Activated T-cell treated with anti-CD3 and anti-CD28 coated beads for 1 hour (primary cell): ENCODE results near the gene PIAS1.
"Not testable (repeated sequence)": the region's sequence is repeated elsewhere in the genome, so short reads cannot be mapped to it uniquely, and the experiment has no call there.

Experiments used
- DNase-seq: peaks from one replicate; pipeline ENCODE4 v3.0.0-alpha.2; 2020; ENCODE audit warnings: low read depth

The PIAS1 gene

DNA sequence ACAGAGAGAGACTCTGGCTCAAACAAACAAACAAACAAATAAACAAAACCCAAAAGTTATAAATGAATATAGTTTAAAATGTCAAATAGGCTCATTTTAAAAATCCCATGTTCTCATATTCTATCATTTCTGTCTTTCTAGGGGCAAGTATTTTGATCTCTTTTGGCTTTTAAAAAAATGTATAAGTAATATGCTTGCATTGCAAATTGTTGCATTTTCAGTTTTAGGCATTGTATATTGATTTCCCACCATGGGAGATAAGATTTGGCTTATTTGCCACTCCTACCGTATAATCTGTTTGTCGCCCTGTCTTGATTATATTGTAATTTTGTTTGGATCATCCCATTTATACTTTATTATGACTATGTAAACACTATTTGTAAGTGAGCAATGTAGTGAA, 70.6 kb downstream of the PIAS1 start:
- no peak for DNase-seq

DNA sequence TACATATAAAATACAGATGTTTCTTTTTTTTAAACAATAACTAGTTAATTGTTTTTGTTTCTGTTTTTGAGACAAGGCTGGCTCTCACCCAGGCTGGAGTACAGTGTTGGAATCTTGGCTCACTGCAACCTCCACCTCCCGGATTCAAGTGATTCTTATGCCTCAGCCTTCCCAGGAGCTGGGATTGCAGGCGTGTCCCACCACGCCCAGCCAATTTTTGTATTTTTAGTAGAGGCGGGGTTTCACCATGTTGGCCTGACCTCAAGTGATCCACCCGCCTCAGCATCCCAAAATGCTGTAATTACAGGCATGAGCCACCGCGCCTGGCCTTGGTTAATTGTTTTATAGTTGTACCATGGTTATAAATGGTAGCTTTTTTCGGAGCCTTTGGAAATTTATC, 72.3 kb downstream of the PIAS1 start:
- no peak for DNase-seq

DNA sequence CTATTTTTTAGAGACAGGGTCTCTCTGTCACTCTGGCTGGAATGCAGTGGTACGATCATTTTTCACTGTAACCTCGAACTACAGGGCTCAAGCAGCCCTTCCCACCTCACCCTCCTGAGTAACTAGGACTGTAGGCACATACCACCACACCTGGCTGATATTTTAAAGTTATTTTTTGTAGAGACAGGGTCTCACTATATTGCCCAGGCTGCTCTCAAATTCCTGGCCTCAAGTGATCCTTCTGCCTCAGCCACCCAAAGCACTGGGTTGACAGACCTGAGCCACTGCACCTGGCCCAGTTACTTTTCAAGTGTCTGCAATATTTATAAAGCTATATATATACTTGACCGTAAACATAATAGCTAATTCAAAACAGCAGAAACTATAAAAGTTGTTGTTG, 75.0 kb downstream of the PIAS1 start:
- DNase-seq = no peak

DNA sequence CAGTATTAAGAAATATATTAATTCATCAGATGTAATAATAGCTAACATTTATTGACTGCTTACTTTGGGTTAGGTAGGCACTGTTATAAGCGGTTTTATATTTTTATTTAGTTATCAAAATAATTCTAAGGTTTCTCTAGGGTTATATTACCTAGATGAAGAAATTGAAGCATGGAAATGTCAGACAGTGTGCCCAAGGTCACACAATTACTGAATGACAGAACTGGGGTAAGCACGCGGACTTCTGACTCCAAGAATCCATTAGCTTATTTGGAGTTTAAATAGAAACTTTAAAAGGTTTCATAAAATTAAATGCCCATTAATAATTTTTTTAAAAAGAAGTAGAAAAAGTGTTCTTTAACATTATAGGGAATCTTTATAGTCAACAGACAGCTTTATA, 76.7 kb downstream of the PIAS1 start:
- DNase-seq = no peak

DNA sequence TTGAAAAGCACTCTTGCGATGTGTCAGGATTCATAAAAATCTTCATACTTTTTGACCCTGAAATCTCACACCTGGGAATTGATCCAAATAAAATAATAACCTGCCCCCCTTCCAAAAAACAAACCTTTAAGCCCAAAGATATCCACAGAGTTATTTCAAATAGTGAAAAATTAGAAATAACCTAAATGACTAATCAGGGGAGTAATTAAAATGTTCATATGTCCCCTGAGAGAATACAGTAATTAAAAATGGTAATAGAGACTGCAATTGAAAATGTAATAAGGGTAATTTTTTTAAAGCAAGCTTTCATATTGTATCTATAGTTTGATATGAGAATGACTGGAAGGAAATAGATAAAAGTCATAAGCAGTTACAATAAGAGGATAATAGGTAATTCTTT, 83.0 kb downstream of the PIAS1 start:
- no peak for DNase-seq

DNA sequence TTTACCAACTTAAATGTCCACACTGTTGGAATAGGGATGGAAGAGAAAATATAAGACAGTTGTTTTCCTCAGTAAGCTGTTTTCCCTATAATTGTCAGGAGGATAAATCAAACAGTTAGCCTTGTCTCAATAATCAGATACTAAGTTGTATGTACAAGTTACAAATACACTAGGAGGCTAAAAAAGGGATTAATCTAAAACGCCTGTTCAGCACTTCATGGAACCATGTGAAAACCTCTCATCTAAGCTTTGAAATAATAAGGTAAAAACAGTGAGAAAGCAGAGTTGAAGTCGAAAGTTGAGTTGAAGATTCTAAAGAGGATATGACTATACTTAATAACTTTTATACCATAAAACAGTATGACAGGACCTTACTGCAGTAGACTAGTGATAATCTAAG, 89.0 kb downstream of the PIAS1 start:
- no peak for DNase-seq

DNA sequence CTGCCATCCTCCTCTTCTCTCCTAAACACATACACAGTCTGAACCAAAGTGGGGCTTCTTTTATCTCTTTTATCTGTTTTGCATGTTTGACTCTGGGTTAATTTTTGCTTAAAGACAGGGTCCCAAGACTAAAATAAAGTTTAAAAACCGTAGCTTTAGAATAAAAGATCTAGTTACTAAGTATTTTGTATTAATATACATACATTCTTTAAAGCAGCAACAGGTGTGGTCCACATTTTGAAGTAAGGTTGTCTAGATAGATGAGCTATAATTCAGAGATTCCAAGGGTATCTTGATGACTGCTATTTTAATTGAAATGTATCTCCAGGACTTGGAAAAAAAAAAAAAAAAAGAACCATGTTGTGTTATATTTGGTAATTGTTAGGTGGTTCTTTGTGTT, 89.7 kb downstream of the PIAS1 start:
- DNase-seq = no peak

DNA sequence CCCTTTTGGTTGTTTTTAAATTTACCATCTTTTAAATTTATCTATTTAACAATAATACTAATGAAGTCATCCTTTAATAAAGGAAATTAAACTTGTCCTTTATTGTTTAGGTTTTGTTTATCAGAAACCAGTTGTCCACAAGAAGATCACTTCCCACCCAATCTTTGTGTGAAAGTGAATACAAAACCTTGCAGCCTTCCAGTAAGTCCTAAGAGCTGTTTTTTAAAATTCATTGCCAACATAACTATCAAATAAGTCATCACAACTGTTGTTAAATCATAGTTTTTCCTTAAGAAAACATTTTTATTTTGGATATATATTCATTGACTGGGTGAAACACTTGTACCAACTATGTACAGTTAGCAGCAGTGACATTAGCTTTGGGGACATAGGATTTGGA, 91.6 kb downstream of the PIAS1 start:
- DNase-seq = no peak

DNA sequence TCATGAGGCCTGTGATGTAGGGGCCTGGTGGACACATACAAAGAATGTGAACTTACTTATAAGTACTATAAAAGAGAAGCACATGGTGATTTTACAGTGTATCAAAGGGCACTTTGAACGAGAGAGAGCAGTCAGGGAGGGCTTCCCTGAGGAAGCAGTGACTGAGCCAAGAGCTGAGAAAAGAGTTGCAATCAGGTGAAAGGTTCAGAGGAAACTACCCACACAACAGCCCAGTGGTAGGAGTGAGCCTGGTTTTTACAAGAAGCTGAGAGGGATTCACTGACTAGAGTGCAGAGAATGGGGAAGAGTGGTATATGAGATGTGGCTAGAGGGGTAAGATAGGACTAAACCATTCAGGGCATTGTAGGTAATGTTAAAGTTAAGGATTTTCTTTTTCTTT, 93.9 kb downstream of the PIAS1 start:
- no peak for DNase-seq

DNA sequence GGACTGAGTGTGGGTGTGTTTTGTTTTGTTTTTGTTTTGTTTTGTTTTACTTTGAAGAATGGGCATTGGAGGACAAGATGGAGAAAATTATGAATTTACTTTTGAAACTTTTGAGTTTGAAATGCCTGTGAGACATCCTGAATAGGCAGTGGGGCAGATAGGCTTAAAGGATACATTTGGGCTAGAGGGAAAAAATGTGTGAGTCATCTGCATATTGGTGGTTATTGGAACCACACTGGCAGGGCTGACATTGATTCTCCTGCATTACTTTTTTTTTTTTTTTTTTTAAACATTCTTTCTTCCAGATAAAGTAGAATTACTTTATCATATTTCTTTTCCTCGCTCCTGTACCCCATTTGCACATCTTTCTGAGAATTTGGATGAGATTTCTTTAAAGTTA, 94.9 kb downstream of the PIAS1 start:
- no peak for DNase-seq

DNA sequence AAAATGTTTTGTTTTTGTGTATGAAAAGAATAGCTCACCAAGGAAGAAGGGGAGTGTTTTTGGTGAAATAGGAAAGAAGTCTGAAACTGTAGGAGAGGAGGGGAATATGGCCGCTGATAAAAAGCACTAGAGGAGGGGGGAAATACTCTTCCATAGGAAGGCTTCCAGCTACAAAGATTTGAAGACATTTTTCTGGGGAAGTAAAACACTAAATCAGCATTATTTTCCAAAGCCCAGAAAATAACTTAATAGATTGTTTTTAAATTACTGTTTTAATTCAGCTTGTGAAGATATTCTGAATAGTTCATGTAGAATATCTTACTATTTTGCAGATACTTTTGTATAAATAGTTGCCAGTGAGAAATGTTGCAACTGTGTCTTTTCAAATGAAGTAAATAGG, 96.1 kb downstream of the PIAS1 start:
- DNase-seq = no peak

DNA sequence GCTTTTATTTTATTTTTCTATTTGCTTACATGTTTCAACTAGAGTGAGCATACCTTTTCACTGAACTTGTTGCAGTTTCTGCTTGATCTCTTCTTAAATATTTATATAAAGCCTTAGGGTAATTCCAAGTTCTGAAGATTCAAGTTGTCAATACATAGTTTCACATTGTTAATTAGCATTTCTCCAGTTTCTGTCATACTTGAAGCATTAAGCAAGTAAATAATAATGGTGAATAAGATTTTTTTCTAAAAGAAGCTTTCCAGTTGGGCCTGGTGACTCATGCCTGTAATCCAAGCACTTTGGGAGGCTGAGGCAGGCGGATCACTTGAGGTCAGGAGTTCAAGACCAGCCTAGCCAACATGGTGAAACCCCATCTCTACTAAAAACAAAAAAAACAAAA, 97.2 kb downstream of the PIAS1 start:
- DNase-seq = no peak

DNA sequence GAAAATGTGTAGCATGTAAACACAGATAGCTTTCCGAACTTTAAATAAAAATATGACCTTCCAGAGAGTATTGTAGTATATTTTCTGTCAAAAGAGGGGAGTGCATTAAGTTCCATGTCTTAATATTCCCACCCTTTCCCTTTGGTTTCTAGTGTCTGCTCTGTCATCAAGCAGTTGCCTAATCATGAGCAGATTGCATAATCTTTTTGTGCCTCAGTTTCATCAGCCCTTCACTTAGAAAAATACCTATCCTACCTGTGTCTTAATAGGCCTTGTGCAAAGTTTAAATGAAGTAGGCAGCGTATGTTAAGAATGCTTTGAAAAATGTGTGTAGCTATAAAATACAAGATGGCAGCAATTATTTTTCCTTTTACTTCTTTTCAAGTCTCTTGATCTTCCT, 98.2 kb downstream of the PIAS1 start:
- DNase-seq = no peak

DNA sequence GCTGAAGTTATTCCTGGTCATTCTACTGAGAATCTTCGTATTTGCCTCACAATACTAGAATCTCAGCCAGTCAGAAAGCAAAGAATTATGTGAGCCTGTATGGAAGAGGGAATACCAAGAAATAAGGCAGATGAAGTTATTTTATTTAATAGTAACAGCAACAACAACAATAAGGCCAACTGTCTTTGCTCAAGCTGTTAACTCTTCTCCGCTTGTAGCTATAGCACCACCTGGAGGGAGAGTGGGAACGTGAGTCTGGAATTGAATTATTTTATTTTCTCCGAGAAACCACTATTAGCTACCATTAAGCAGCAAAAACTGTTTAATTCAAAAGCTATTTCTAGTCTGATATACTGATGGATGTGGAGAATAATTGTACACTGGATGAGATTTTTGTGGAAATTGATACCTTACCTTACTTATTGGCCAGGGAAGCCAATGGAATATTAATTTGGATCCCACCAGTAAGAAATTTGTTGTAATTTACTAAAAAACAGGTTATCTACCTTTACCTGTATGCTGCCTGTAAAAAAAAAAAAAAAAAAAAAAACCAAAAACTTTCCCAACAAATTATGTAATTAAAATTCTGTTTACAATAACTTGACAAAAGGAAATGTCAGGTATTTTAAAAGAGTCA, 100.9 kb downstream of the PIAS1 start:
- no peak for DNase-seq

DNA sequence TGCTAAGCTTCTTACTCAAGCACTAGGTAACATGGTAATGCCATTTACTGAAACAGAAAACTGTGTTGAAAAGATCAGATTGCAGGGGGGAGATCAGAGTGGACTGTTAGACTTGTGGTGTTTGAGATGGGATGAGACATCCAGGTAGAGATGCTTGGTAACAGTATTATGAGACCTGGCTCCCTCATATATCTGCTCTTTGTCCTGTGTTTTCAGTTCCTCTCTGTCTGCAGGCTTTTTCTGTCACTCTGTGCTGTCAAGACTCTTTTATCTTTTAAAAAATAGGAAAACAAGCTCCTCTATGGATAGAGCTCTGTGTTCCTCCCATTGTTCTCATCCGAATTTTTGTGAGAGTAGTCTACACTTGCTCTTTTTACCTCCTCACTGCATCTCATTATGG, 103.0 kb downstream of the PIAS1 start:
- DNase-seq = no peak

DNA sequence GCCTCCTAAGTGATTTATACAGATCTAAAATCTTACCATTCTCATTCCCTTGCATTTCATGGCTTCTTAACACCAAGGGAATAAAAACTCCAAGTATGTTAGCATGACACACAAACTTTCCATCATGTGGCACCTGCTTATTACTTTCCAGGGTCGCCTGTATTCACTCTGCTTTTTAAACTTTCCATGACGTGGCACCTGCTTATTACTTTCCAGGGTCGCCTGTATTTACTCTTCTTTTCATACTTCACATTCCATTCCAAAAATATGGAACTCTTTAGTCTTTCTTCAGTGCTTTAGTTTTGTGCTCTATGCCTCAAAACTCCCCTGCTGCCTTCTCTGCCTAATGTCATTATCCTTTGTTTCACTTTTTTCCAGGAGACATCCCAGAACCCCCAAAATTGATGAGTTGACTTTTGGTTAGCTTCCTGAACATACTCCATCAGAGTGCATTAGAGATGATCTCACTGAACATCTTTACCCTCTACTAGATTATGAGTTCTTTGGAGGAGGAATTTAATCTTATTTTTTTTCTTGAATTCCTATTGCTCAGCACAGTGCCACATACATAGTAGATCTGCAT, 104.0 kb downstream of the PIAS1 start:
- DNase-seq = no peak

DNA sequence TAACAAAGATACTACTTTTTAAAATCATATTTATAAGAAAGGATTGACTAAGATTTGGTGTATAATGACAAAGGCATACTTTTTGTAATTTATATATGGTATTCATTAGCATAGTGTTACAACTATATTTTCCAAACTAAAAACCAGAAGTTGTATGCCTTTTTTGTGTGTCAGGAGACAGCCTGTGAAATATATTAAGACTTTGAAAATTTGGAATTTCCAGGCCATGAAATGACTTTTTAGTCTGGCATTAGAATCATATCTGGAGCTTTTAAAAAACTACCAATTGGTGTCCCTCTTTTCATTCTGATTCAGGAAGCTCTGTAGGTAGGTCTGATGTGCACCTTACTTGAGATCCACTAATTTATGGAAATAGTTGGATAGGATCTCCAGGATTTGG, 109.1 kb downstream of the PIAS1 start:
- DNase-seq = no peak

DNA sequence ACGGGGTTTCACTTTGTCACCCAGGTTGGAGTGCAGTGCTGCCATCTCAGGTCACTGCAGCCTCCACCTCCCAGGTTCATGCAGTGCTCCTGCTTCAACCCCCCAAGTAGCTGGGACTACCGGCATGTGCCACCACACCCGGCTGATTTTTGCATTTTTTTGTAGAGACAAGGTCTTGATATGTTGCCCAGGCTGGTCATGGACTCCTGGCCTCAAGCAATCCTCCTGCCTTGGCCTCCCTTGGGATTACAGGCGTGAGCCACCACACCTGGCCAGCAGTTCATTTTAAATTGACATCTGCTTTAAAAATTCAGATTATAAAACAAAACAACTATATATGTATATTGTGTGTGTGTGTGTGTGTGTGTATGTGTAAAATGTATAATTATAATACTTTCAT, 112.7 kb downstream of the PIAS1 start:
- DNase-seq = no peak

DNA sequence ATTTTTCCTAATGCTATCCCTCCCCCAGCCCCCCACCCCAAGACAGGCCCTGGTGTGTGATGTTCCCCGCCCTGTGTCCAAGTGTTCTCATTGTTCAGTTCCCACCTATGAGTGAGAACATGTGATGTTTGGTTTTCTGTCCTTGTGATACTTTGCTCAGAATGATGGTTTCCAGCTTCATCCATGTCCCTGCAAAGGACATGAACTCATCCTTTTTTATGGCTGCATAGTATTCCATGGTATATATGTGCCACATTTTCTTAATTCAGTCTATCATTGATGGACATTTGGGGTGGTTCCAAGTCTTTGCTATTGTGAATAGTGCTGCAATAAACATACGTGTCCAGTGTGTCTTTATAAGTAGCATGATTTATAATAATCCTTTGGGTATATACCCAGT, 117.9 kb downstream of the PIAS1 start:
- DNase-seq = not testable (repeated sequence)

DNA sequence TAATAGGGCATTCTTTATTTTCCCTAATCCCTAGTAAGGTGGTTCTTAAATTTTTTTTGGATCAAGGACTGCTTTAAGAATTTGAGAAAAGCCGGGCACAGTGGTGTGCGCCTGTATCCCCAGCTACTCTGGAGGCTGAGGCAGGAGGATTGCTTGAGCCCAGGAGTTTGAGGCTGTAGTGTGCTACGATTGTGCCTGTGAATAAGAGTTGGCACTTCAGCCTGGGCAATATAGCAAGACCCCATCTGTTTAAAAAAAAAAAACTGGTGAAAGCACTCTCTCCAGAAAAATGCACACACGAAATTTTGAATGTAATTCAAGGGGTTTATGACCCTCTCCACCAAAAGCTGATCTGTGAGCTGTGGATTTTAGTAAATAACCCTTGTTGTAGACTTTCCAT, 119.0 kb downstream of the PIAS1 start:
- DNase-seq = no peak

DNA sequence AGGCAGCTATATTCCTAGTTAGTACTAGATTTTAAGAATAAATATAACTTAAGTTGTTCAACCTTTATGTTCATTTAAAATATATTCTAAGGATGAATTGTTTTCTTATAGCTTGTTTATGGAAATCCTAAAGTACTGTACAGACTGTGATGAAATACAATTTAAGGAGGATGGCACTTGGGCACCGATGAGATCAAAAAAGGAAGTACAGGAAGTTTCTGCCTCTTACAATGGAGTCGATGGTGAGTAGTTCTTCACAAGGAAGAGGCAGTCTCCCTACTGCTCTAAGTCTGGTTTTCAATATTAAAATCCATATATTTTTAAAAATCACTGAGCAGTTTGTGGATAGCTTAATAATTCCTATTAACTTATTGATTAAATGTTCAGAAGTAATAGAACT, 121.4 kb downstream of the PIAS1 start:
- DNase-seq = no peak

DNA sequence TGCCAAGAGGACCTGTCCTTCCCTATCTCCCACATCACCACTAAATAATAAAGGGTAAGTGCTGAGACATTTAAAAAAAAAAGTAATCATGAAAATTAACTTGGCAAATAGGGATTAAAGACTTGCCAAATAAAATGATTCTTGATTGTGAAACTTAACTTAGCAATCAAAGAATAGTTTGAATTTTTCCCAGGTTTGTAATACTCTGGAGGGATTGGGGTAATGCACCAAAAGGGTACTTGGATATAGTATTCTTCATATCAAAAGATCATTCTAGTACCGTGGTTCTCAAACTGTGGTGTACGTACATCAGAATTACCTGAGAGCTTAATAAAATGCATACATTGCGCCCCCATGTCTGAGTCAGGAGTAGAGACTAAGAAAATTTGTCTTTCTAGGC, 122.5 kb downstream of the PIAS1 start:
- DNase-seq = no peak

DNA sequence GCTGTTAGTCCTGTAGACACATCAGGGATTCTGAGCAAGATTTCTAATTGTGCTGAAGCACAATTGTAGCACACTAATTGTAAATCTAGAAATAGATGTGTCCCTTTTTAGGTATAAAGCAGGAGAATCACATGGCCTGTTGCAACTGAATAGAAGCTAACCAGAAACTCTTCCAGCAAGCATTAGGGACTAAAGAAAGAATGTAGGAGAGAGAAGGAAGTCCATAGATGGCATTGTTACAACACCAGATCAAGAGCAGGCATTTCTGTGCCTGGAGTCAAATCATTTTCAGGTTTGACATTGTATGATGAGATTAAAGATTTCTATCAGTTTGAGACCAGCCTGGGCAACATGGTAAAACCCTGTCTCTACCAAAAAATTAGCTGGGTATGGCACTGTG, 123.6 kb downstream of the PIAS1 start:
- no peak for DNase-seq

DNA sequence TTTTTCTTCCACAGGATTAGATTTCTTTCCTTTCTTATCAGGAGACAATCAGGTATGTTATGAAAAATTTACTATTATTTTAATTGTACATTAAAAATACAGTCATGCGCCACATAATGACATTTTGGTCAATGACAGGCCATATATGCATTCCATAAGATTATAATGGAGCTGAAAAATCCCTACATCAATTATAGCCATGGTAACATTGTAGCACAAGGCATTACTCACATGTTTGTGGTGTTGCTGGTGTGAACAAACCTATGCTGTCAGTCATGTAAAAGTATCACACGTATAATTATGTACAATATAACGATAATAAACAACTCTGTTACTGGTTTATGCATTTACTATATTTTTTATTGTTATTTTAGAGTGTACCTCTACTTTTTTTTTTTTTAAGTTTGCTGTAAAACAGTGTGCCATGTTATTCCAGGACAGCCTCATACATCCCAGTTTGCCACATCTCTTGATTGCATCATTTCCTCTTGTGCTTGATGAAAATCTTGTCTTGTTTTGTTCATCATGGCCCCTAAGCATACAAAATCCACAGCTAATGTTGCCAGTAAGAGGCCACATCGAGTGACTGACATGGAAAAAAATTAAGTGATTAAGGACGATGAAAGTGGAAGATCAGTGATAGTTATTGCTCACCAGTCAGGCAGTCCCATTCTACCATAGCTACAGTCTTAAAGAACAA, 129.7 kb downstream of the PIAS1 start:
- DNase-seq = no peak
